ENCODE measurements around the gene WDR18.
A peak's percentile ranks its signal among the peaks of the same experiment; 100 is the strongest.

WDR18 gene

DNA sequence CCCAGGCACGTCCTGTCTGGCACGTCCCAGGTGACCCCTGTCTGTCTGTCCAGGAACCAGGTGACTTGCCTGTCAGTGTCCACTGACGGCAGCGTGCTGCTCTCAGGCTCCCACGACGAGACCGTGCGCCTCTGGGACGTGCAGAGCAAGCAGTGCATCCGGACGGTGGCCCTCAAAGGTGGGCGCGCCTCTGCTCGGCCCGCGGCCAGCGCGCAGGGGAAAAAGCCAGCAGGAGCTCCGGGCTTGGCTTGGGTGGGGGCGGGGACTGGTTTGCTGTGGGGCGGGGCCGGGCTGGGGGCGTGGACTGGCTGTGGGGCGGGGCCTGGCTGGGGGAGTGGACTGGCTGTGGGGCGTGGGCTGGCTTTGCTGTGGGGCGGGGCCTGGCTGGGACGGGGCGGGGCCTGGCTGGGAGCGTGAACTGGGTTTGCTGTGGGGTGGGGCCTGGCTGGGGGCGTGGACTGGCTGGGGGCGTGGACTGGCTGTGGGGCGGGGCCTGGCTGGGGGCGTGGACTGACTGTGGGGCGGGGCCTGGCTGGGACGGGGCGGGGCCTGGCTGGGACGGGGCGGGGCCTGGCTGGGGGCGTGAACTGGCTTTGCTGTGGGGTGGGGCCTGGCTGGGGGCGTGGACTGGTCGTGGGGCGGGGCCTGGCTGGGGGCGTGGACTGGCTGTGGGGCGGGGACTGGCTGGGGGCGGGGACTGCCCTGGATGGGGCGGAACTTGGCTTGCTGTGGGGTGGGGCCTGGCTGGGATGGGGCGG lies 7.2 kb downstream of the WDR18 start:
- no peak for TF ChIP-seq ZFX (IDR thresholded peaks at IDR 0.05; ENCODE audit: borderline replicate concordance)
- TF ChIP-seq, protein P1, sequence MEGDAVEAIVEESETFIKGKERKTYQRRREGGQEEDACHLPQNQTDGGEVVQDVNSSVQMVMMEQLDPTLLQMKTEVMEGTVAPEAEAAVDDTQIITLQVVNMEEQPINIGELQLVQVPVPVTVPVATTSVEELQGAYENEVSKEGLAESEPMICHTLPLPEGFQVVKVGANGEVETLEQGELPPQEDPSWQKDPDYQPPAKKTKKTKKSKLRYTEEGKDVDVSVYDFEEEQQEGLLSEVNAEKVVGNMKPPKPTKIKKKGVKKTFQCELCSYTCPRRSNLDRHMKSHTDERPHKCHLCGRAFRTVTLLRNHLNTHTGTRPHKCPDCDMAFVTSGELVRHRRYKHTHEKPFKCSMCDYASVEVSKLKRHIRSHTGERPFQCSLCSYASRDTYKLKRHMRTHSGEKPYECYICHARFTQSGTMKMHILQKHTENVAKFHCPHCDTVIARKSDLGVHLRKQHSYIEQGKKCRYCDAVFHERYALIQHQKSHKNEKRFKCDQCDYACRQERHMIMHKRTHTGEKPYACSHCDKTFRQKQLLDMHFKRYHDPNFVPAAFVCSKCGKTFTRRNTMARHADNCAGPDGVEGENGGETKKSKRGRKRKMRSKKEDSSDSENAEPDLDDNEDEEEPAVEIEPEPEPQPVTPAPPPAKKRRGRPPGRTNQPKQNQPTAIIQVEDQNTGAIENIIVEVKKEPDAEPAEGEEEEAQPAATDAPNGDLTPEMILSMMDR (IDR thresholded peaks at IDR 0.05), result no peak
- H3K27ac ChIP-seq, result peak overlapping the region; percentile 51

DNA sequence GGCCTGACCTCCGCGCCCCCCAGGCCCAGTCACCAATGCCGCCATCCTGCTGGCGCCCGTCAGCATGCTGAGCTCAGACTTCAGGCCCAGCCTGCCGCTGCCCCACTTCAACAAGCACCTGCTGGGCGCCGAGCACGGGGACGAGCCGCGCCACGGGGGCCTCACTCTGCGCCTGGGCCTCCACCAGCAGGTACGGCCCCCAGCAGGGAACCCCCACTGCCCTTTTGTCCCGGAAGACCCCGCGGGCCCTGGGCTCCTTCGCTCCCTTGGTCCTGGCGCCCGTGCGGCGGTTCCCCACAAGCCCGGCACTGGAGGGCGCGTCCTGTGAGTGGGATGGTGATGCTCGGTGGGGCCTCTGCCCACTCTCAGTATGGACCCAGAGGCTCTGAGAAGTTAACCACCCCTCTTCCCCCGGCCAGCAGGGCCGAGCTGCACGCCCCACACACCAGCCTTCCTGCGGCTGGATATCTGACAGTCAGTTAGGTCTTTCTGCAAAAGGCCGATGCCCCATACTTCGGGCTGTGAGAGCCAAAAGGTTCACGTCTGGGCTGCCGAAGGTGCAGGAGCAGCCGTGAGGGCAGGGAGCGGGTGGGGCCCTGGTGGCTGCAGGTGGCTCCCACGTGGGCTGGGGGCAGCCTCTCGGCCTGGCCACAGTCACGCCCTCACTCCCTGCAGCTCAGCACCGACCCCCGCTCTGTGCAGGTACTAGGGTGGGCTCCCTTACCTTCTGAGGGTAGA lies 8.0 kb downstream of the WDR18 start:
- TF ChIP-seq, protein P1 (IDR thresholded peaks at IDR 0.05), result no peak
- TF ChIP-seq ZFX (IDR thresholded peaks at IDR 0.05; ENCODE audit: borderline replicate concordance), result no peak
- no peak overlapping the region for H3K27ac ChIP-seq

DNA sequence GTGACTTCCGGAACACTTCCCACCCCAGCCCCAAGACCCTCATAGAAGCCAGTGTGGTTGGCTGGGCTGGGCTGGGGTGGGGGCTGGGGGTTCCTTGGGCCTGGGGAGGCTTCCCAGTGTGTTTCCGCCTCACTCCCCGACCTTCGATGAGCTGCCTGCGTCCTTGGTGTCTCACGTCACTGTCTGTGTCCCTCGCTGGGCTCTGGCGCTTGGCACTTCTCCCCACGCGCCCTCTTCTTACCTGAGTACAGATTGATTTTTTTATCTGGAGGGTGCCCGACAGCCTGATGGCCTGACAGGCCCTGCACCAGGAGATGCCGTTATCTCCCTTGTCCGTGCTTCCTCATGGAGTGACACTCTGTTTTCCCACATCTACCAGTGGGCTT lies 8.5 kb downstream of the WDR18 start:
- TF ChIP-seq, protein P1 (IDR thresholded peaks at IDR 0.05), result no peak
- TF ChIP-seq ZFX (IDR thresholded peaks at IDR 0.05; ENCODE audit: borderline replicate concordance), result no peak
- no peak overlapping the region for H3K27ac ChIP-seq

DNA sequence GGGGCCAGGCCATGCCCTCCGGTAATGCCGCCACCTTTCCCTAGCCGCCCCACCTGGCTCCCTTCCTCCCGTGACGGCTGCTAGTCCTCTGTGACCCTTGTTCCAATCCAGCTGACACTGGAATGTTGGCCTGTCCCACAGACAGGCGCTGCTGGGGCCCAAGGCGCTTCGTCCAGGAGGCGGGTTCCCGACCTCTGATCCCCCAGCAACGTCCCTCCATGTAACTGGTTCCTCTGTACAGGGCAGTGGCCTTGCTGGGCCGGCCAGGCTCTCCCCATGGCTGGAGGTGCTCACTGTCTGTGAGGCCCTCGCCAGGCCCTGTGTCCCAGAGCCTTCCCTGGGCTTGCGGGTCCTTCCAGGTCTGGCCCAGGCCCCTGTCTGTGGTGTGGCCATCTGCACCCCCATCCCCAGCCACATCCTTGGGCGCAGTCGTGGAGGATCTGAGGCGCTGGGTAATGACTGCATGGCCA lies 9.3 kb downstream of the WDR18 start:
- TF ChIP-seq ZFX (IDR thresholded peaks at IDR 0.05; ENCODE audit: borderline replicate concordance), result no peak
- H3K27ac ChIP-seq, result no peak overlapping the region

DNA sequence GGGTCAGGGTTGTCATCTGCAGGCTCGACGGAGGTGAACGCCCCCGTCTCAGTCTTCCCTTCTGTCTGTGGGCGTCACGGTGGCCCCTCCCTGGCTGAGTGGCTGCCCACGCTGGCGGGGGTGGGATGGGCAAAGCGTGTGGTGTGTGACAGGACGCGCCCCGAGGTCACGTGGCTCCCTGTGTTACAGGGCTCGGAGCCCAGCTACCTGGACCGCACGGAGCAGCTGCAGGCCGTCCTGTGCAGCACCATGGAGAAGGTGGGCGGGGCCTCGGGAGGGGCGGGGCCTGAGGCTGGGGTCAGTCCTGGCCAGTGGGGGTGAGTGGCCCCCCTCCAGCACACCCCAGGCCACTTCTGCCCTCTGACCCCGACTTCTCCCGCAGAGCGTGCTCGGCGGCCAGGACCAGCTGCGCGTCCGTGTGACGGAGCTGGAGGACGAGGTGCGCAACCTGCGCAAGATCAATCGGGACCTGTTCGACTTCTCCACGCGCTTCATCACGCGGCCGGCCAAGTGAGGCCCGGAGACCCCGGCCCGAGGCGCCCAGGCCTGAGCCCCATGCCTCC lies 9.8 kb downstream of the WDR18 start:
- TF ChIP-seq, protein P1 (IDR thresholded peaks at IDR 0.05), result no peak
- no peak for TF ChIP-seq ZFX (IDR thresholded peaks at IDR 0.05; ENCODE audit: borderline replicate concordance)

DNA sequence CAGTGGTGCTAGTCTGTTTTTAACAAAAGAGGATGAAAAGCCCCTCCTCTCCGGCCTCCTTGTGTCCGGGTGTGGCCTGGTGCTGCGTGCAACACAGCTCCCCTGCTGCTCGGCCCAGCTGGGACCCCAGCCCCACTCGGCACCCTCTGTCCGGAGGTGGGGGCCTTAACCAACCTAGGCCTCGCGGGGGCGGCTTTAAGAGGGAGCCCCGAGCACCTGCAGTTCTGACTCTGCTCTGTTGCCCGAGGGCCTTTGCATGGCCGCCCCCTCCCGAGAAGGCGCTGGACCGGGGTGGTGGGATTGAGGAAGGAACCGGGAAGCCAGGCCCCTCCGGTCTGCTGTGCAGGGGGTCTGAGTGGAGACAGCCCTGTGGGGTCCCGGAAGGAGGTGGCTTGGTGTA lies 10.4 kb downstream of the WDR18 start:
- TF ChIP-seq, protein P1 (IDR thresholded peaks at IDR 0.05), result no peak
- TF ChIP-seq ZFX (IDR thresholded peaks at IDR 0.05; ENCODE audit: borderline replicate concordance), result no peak
- no peak overlapping the region for H3K27ac ChIP-seq

More for the DNA sequence above, 9.8 kb downstream of the WDR18 start:
- H3K27ac ChIP-seq, result no peak overlapping the region

DNA sequence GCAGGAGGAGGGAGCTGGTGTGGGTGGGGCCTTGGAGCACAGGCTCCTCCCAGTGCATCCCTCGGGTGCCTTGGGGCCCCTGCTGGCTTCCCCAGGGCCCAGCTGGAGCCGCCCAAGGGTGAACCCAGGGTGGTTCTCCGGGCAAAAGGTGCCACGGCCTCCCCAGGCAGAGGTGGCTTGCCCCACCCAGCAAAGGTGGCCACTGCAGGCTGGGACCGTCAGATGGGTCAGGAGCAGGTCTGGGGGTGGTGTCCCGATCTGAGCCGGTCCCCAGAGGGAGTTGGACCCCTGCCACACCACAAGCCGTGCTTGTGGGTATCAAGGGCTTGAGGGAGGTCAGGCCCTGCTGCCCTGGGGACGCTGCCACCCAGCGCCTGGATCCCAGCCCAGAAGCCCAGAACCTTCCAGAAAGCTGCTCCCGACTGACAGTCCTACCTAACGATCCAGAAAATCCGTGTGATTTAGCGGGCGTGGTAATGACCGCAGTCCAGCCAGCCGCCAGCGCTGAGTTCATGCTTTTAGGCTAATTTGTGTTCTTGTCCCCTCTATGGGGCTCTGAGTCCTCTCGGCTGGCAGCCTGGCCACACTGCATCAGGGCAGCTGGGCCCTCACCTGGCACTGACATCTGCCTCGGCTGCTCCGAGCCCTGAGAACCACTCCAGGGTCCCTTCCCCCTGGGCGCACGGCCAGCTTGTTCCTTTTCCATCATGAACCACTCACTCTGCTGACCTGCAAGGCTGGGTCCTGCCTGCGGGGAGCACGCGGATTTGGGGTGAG lies 11.1 kb downstream of the WDR18 start:
- TF ChIP-seq ZFX (IDR thresholded peaks at IDR 0.05; ENCODE audit: borderline replicate concordance), result no peak
- TF ChIP-seq, protein P1 (IDR thresholded peaks at IDR 0.05), result no peak
- no peak overlapping the region for H3K27ac ChIP-seq
